Measurements from ENCODE around the gene CACNA1I.

CACNA1I gene

DNA sequence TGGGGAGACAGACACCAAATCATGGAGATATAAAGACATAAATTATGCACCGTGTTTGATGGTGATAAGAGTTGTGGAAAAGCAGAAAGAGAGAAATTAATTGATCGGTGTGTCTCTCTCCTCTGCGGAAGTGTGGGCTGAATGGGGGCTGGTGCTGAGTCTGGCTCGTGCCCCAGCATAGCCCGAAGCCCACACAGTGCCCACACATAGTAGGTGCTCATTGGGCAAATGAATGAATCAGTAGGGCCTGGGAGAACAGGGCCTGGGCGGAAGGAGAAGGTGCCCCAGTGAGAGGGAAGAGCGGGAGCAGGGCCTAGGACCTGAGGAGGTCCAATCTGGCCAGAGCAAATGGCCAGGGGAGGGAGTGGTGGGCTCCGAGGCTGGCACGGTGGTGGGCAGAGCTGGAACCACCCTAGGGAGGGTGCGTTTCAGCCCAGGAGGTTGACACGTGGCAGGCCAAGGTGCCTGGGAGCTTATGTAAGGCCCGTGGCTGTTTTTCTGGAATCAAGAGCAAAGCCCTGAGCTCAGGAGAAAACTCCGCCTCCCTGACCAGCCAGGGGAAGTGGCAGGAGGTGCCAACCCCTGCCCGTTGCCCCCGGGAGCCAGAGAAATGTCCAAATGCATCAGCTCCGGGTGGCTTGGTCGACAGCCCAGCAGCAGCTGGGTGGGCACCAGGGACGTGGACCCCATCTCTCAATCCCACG, 2.1 kb upstream of the CACNA1I start:
- DNase-seq (ENCODE audit: low read depth in 2 of 2) = no peak

DNA sequence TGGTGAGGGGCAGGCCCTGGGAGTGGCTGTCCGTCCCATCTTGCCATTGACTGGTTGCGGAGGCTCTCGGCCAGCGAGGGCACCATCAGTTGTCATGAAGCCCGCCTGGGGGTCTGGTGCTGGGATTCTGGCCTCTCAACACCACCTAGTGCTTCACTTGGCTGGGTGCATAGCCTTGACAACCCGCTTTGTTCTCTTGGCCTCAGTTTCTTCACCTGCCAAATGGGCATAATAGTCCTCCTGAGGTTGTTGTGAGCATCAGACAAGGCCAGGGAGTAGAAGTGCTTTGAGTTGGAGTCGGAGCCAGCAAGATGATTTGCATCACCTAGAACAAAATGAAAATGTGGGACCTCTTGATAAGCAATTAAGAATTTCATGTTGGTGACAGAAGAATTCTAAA, 1.5 kb upstream of the CACNA1I start:
- no peak for DNase-seq (ENCODE audit: low read depth in 2 of 2)

GRCh38 chr22:39570226-39570625, 327 bp upstream of the CACNA1I start:
- no peak for DNase-seq (ENCODE audit: low read depth in 2 of 2)

DNA sequence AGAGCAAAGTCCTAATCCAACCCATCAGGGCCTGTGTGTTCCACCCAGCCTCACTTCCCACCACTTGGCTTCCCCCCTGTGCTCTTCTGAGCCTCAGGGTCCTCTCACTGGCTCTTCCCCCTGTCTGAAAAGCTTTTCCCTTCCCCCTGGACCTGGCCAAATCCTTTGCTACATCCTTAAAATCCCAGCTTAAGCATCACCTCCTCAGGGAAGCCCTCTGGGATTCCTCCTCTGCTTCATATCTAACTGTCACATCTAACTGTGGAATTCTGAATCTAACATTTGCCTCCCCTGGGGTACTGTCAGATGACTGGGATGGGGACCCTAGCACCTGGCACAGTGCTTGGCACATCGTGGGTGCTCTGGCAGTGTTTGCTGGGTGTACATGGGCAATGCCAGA, 985 bp downstream of the CACNA1I start:
- no peak for DNase-seq (ENCODE audit: low read depth in 2 of 2)

GRCh38 chr22:39574779-39575551, 4.4 kb downstream of the CACNA1I start:
- DNase-seq (ENCODE audit: low read depth in 2 of 2) = no peak

- no peak for DNase-seq (ENCODE audit: low read depth in 2 of 2)
Measured at GRCh38 chr22:39575552-39575825, 4.9 kb downstream of the CACNA1I start.

GRCh38 chr22:39576027-39576426, 5.5 kb downstream of the CACNA1I start:
- DNase-seq (ENCODE audit: low read depth in 2 of 2) = no peak

GRCh38 chr22:39577366-39577765, 6.8 kb downstream of the CACNA1I start:
- no peak for DNase-seq (ENCODE audit: low read depth in 2 of 2)

DNA sequence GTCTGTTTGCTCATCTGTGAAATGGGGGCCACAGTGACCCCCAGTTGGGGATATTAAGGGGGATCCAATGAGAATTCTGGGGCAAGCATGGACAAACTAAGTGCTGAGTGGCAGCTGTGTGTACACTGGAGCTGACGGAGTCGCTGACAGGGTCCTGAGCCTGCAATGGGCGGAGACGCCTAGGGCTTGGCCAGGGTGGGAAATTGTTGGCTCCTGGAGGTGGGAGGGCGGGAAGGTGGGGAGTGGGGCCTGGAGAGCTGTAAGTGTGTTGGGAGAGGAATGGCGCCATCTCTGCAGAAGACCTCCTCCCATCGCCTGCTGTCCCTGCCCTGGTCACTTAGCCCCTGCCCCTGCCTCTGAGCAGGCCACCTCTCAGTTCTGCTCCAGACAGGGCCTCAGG, 7.3 kb downstream of the CACNA1I start:
- DNase-seq (ENCODE audit: low read depth in 2 of 2) = no peak

DNA sequence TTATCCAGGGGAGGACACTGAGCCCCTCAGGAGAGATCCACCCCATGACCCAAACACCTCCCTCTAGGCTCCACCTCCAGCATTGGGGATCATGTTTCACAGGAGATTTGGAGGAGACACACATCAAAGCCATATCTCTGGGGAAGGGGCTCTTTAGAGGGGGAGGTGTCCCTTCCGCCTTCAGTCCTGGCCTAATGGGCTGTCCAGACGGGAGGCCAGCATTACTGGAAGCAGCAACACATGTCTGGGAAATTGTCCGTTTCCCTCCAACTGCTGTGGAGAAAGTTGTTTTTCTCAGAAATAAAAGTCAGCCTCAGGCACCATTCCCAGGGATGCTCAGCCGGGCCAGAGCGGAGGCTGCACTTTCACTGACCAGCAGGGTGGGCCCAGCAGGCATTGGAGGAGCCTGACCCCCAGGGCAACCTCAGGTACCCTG, 9.5 kb downstream of the CACNA1I start:
- no peak for DNase-seq (ENCODE audit: low read depth in 2 of 2)

DNA sequence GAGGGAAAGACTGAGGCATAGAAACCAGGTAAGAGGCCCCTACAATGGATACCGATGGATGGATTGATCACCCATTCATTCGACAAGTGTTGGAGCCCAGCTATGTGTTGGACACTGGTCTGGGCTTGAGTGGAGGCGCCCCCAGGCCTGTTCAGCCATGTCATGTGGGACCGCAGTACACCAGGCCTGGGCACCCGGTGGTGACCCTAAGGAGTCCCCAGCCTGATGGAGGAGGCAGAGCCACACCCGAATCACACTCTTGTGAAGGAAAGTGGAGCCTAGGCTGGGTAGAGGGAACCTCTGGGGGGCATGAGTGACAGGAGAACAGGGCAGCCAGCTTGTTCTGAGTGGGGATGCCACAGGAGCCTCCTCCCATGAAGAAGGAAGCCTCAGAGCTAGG, 10.2 kb downstream of the CACNA1I start:
- DNase-seq (ENCODE audit: low read depth in 2 of 2) = no peak

GRCh38 chr22:39581303-39581702, 10.8 kb downstream of the CACNA1I start:
- no peak for DNase-seq (ENCODE audit: low read depth in 2 of 2)

GRCh38 chr22:39583066-39583667, 12.6 kb downstream of the CACNA1I start:
- no peak for DNase-seq (ENCODE audit: low read depth in 2 of 2)

DNA sequence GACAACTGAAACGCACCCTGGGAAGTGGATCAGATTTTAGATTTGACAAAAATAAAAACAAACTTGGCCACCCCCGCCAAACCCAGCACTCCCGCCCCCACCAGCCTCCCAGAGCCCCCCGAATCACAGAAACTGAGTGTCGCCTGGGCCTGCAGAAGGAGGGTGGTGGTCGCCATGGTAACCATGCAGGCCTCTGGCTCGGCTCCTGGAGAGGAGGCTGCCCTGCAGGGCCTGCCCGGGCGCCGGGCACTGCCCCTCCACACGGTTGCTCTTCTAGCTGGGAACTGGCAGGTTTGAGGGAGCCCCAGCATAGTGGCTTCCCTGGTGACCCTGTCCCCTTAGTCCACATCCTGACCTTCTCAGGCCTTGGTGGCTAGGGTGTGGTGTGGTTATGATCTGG, 19.3 kb downstream of the CACNA1I start:
- no peak for DNase-seq (ENCODE audit: low read depth in 2 of 2)

GRCh38 chr22:39592081-39593065, 21.8 kb downstream of the CACNA1I start:
- no peak for DNase-seq (ENCODE audit: low read depth in 2 of 2)

- no peak for DNase-seq (ENCODE audit: low read depth in 2 of 2)
Measured at GRCh38 chr22:39593066-39593930, 22.7 kb downstream of the CACNA1I start.

GRCh38 chr22:39593931-39594285, 23.4 kb downstream of the CACNA1I start:
- no peak for DNase-seq (ENCODE audit: low read depth in 2 of 2)

DNA sequence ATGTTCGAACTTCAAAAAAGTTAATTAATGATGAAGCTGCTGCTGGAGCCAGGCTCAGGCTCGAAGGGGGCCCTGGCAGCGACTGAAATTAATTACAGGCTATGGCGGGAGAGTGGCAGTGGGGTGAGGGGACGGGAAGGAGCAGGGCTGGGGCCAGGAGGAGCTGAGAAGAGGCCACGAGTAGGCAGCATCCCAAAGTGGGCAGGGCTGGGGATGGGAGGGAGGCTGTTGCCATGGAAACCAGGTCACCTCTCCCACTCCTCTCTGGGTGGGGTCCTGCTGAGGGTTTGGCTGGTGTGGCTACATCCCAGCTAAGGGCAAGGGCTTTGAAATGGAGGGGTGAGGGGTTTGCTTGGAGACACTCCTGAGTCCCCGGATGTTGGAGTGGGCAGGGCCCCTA, 23.9 kb downstream of the CACNA1I start:
- DNase-seq (ENCODE audit: low read depth in 2 of 2) = no peak

DNA sequence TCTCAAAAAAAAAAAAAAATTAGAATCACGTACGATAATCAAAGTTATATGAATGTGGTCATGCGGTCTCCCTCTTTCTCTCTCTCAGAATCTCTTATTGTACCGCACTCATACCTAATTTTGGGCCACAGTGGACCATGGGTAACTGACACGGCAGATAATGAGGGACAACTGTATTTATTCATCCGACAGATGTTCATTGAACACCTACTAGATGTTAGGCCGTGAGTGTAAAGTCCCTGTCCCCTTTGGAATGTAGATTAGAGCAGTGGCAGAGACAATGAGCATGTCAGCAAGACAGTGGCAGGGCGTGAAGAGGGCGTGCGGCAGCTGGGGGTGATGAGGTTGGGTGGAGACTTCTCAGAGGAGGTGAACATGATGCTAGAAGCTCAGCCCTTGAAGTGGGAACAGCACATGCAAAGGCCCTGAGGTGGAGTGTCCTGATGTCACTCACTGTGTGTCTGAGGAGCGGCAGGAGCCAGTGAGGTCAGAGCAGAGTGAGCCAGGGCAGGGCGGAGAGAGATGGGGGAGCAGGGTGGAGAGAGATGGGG, 25.1 kb downstream of the CACNA1I start:
- no peak for DNase-seq (ENCODE audit: low read depth in 2 of 2)

DNA sequence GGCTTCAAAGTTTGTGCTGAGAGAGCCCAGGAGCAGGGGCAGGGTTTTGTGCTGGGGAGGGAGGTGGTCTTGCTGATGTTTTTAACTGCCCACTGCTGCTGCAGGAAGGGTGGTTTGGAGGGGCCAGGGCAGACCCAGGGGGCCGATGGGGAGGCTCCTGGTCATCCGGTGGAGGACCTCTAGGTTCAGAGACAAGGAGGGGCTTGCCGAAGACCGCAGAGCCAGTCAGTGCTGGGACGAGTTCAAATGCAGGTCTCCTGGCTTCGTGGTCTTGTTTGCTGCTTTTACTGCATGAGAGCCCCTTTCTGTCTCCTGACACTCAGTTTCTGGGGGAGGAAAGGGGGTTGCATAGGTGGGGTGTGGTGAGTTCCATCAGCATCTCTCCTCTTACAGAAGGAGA, 26.0 kb downstream of the CACNA1I start:
- DNase-seq (ENCODE audit: low read depth in 2 of 2) = no peak

Data from stimulated activated CD8-positive, alpha-beta memory T cell treated with anti-CD3 and anti-CD28 coated beads, Interleukin-7, amount 100 ng/mL, for 4 hours (primary cell).